GM12878 (cell line): ENCODE results near the gene CACNA1H. TPM values are rescaled to one million over a fixed set of nuclear protein-coding genes. Genes with fewer than 3 reads are reported as not detected.

ENCODE experiments used
- ATAC-seq: fragments of 200-7000 bp; cut with Tn5 transposase; 3 replicates; pipeline ENCODE4 v1.9.1; 2020; ENCODE audit warnings: mild to moderate bottlenecking, moderate library complexity
- BruUV-seq: library from RNA; stranded (reverse); fragments of 400-500 nt; replicated peaks from 2 replicates; lab custom pipeline; 2021; lab: Mats Ljungman, UMichigan
- CTCF ChIA-PET: fragments of 300-600 bp; sonication (Branson Sonifier 250); formaldehyde crosslinking; extraction: SDS; loops from one replicate; lab custom pipeline; 2021; ENCODE audit warnings: inconsistent platforms; lab: Yijun Ruan, JAX
- POLR2A ChIA-PET: fragments of 350-600 bp; formaldehyde crosslinking; extraction: SDS; loops from one replicate; lab custom pipeline; 2021; ENCODE audit warnings: inconsistent platforms; lab: Charles Lee
- RAD21 ChIA-PET: fragments of 300-600 bp; sonication (Branson Sonifier 250); formaldehyde crosslinking; loops from one replicate; lab custom pipeline; 2023; ENCODE audit warnings: antibody characterized with exemption; ENCODE audit not compliant: unreplicated experiment; lab: Charles Lee
- SMC1A ChIA-PET: fragments of 300-600 bp; sonication (Branson Sonifier 250); formaldehyde crosslinking; loops from one replicate; lab custom pipeline; 2023; ENCODE audit not compliant: unreplicated experiment, uncharacterized antibody; lab: Charles Lee
- DNase-seq: peaks from one replicate; pipeline ENCODE4 v3.0.0-alpha.2; 2011; ENCODE audit warnings: low read depth, low spot score
- FAIRE-seq: peaks from 3 replicates; lab custom pipeline; 2011; peaks lifted over from hg19 to GRCh38; lab: Jason Lieb, UNC
- H2AFZ ChIP-seq: 2 replicates; pipeline ENCODE4 v1.6.0; 2011; ENCODE audit warnings: low read depth, low read length, control low read depth; ENCODE audit not compliant: control insufficient read depth
- H3K27ac ChIP-seq: 2 replicates; pipeline ENCODE4 v1.5.1; 2011; ENCODE audit warnings: control low read depth; ENCODE audit not compliant: control insufficient read depth, insufficient read depth
- H3K27me3 ChIP-seq, 2 experiments: replicated peaks in 1 of 2; 2 replicates each; pipeline versions ENCODE4 v1.6.0 to v1.6.1; 2011; ENCODE audit warnings: low read length in 1 of 2; ENCODE audit not compliant: control insufficient read depth in 2 of 2, insufficient read depth in 2 of 2
- H3K36me3 ChIP-seq, 2 experiments: 2 replicates each; pipeline ENCODE4 v1.5.1; 2011; ENCODE audit warnings: low read length in 1 of 2; ENCODE audit not compliant: control insufficient read depth in 2 of 2, insufficient read depth in 2 of 2
- H3K4me1 ChIP-seq: 2 replicates; pipeline ENCODE4 v1.6.1; 2011; ENCODE audit warnings: mild to moderate bottlenecking, low read length, moderate library complexity, mixed read lengths; ENCODE audit not compliant: control insufficient read depth, insufficient read depth
- H3K4me2 ChIP-seq: 2 replicates; pipeline ENCODE4 v1.6.0; 2011; ENCODE audit warnings: control low read depth; ENCODE audit not compliant: control insufficient read depth, insufficient read depth
- H3K4me3 ChIP-seq: fragments of 200-600 bp; sonication (generic); 2 replicates; pipeline ENCODE4 v1.5.1; 2016
- H3K79me2 ChIP-seq: 2 replicates; pipeline ENCODE4 v1.6.0; 2011; ENCODE audit warnings: low read length; ENCODE audit not compliant: control insufficient read depth, insufficient read depth
- H3K9ac ChIP-seq: 2 replicates; pipeline ENCODE4 v1.8.0; 2011; ENCODE audit warnings: low read length, control low read depth, mixed read lengths; ENCODE audit not compliant: control insufficient read depth, insufficient read depth
- H3K9me3 ChIP-seq: replicated peaks from 3 replicates; pipeline ENCODE4 v1.5.1; 2011; ENCODE audit warnings: mild to moderate bottlenecking, low read length; ENCODE audit not compliant: control insufficient read depth, insufficient read depth
- H4K20me1 ChIP-seq: 2 replicates; pipeline ENCODE4 v1.6.0; 2011; ENCODE audit not compliant: control insufficient read depth, insufficient read depth
- CHD1 ChIP-seq: IDR thresholded peaks from 2 replicates; pipeline ENCODE4 v1.6.1; 2012; ENCODE audit warnings: low read depth, low read length, improper control_type of control experiment
- CHD4 ChIP-seq: fragments of 200-600 bp; sonication (generic); IDR thresholded peaks from 2 replicates; pipeline ENCODE4 v1.6.1; 2016; ENCODE audit warnings: mild to moderate bottlenecking
- IKZF2 ChIP-seq, 2 experiments: fragments of 450-650 bp; IDR thresholded peaks; 2 replicates each; pipeline ENCODE4 v1.6.1; 2017; ENCODE audit warnings: mild to moderate bottlenecking in 2 of 2, moderate library complexity in 2 of 2
- KDM1A ChIP-seq: fragments of 200-600 bp; sonication (generic); IDR thresholded peaks from 2 replicates; pipeline ENCODE4 v1.6.1; 2016; ENCODE audit warnings: borderline replicate concordance
- MTA3 ChIP-seq: IDR thresholded peaks from 2 replicates; pipeline ENCODE4 v1.6.1; 2012; ENCODE audit warnings: low read length, inconsistent platforms, borderline replicate concordance
- MYC ChIP-seq: IDR thresholded peaks from 2 replicates; pipeline ENCODE4 v1.6.1; 2011; ENCODE audit warnings: mild to moderate bottlenecking, low read length, moderate library complexity, inconsistent platforms; ENCODE audit not compliant: insufficient read depth, insufficient replicate concordance, insufficient read length, severe bottlenecking
- SIN3A ChIP-seq: IDR thresholded peaks from 2 replicates; pipeline ENCODE4 v1.6.1; 2012; ENCODE audit warnings: low read depth, low read length, improper control_type of control experiment
- TBL1XR1 ChIP-seq: IDR thresholded peaks from 2 replicates; pipeline ENCODE4 v1.6.1; 2012; ENCODE audit warnings: low read depth, low read length, improper control_type of control experiment
- WGBS: methylation state at CpG from one replicate; pipeline ENCODE4 v1.1.6; 2016; ENCODE audit warnings: low lambda C conversion rate; ENCODE audit not compliant: insufficient replicate concordance, insufficient coverage; ENCODE audit errors: missing lambda C conversion rate; 5-methylcytosine and 5-hydroxymethylcytosine counted together
- in situ Hi-C: fragments of 300-500 bp; cut with MboI; formaldehyde crosslinking; loops from 9 replicates; pipeline ENCODE4 v1.14.3; 2018; ENCODE audit warnings: mixed read lengths
- intact Hi-C: fragments of 100-400 bp; cut with micrococcal nuclease; formaldehyde crosslinking; loops from one replicate; pipeline ENCODE4 v1.14.2; 2022; ENCODE audit not compliant: unreplicated experiment
- polyA plus RNA-seq, 11 experiments: library from polyadenylated mRNA; depleted of rRNA in 4 of 11; unstranded in 6 of 11; stranded (reverse) in 5 of 11; fragments of >200 nt; fragmentation: Nextera tagmentation in 4 of 11; fragmentation: Illumina TruSeq in 1 of 11; extraction: Ambion mirVana in 4 of 11; extraction: Trizol in 1 of 11; gene quantifications; 1 replicate in 1 of 11; 2 replicates in 10 of 11; pipeline versions ENCODE4 v1.2.1 to v1.2.3, GENCODE V29; 2011 to 2016; ENCODE audit warnings: inconsistent platforms in 2 of 11, missing spikeins in 2 of 11, low read depth in 1 of 11
- total RNA-seq, 4 experiments: library from RNA; depleted of rRNA in 3 of 4; stranded (reverse); fragments of >200 nt in 3 of 4; fragmentation: Illumina TruSeq in 1 of 4; extraction: Trizol in 1 of 4; gene quantifications; 2 replicates each; pipeline versions ENCODE4 v1.2.1 to v1.2.3, GENCODE V29; 2013 to 2021
- TF ChIP-seq, protein P1 (sequence below): fragments of 150-350 bp; IDR thresholded peaks from 2 replicates; pipeline ENCODE4 v1.6.1; 2016; ENCODE audit warnings: low read depth, low read length
- TF ChIP-seq, protein P2 (sequence below): fragments of 450-650 bp; formaldehyde crosslinking; IDR thresholded peaks from 2 replicates; pipeline ENCODE4 v1.4.0; 2022; ENCODE audit warnings: mild to moderate bottlenecking, moderate library complexity

Gene CACNA1H
- total and polyA plus RNA-seq, 10 of the 15 experiments (the other 5 are each of a cell fraction or from before 2014, with no cell fraction given) = 0.03 to 0.54 TPM; not detected in 8

DNA sequence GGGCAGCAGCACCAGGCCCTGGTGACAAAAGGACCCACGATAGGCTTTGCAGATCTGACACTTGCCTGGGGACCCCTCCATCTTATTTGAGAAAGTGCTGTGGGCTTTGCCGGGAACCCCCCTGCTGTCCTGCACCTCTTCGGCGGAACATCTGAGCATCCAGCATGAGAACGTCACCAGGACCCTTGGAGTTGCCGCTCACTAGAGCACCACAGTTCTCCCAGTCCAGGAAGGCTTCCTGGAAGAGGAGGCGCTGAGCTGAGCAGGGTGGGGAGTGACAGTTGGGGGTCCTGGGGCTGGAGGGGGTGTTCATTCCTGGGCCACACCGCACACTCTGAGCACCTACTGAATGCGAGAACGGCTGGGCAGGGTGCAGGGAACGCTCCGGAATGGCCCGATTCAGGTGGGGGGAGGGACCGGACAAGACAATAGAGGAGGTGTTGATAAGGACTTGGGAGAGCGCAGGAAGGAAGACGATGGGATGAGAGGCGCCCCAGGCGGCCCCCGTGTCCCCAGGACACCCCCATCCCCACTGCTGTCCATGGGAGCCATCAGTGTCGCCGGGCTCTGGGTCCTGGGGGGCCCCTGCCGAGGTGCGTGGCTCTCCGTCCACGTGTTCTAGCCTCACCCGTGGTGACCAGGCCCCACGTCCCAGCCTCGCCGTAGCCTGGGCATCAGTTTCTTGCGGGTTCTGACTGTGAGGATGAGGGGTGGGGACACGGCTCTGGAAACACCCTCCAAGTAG, 24.8 kb upstream of the CACNA1H start:
- in situ Hi-C loops = loop anchor here (10.0 kb wide), 1 partner anchor 63 kb away; no protein-coding TSS in a partner anchor
- ChIA-PET RAD21 (no interaction called here), CTCF (no interaction called here)
- BruUV-seq = no TSS peak
- Histone ChIP-seq H3K4me1 (no peaks in the 10 kb centered on the region), H3K79me2 (no peaks in the 10 kb centered on the region), H3K36me3 (no peaks in the 10 kb centered on the region), H4K20me1 (no peaks in the 10 kb centered on the region), H2AFZ (no peak overlapping the region)
- 61% methylated on average over 25 of the region's 31 CpGs for WGBS
- no peak for FAIRE-seq
- ATAC-seq = no peak
- intact Hi-C loops = no loop called here
- TF ChIP-seq KDM1A (no peak), MTA3 (no peak), CHD1 (no peak), MYC (no peak), SIN3A (no peak), TBL1XR1 (no peak), CHD4 (no peak), IKZF2 (IDR thresholded peaks at IDR 0.05) (no peak)
- TF ChIP-seq, protein P1, sequence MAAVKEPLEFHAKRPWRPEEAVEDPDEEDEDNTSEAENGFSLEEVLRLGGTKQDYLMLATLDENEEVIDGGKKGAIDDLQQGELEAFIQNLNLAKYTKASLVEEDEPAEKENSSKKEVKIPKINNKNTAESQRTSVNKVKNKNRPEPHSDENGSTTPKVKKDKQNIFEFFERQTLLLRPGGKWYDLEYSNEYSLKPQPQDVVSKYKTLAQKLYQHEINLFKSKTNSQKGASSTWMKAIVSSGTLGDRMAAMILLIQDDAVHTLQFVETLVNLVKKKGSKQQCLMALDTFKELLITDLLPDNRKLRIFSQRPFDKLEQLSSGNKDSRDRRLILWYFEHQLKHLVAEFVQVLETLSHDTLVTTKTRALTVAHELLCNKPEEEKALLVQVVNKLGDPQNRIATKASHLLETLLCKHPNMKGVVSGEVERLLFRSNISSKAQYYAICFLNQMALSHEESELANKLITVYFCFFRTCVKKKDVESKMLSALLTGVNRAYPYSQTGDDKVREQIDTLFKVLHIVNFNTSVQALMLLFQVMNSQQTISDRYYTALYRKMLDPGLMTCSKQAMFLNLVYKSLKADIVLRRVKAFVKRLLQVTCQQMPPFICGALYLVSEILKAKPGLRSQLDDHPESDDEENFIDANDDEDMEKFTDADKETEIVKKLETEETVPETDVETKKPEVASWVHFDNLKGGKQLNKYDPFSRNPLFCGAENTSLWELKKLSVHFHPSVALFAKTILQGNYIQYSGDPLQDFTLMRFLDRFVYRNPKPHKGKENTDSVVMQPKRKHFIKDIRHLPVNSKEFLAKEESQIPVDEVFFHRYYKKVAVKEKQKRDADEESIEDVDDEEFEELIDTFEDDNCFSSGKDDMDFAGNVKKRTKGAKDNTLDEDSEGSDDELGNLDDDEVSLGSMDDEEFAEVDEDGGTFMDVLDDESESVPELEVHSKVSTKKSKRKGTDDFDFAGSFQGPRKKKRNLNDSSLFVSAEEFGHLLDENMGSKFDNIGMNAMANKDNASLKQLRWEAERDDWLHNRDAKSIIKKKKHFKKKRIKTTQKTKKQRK = no peak
- TF ChIP-seq, protein P2, sequence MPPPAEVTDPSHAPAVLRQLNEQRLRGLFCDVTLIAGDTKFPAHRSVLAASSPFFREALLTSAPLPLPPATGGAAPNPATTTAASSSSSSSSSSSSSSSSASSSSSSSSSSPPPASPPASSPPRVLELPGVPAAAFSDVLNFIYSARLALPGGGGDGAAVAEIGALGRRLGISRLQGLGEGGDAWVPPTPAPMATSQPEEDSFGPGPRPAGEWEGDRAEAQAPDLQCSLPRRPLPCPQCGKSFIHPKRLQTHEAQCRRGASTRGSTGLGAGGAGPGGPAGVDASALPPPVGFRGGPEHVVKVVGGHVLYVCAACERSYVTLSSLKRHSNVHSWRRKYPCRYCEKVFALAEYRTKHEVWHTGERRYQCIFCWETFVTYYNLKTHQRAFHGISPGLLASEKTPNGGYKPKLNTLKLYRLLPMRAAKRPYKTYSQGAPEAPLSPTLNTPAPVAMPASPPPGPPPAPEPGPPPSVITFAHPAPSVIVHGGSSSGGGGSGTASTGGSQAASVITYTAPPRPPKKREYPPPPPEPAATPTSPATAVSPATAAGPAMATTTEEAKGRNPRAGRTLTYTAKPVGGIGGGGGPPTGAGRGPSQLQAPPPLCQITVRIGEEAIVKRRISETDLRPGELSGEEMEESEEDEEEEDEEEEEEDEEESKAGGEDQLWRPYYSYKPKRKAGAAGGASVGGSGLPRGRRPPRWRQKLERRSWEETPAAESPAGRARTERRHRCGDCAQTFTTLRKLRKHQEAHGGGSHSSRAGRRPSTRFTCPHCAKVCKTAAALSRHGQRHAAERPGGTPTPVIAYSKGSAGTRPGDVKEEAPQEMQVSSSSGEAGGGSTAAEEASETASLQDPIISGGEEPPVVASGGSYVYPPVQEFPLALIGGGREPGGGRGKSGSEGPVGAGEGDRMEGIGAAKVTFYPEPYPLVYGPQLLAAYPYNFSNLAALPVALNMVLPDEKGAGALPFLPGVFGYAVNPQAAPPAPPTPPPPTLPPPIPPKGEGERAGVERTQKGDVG (CRISPR knock-in tag) = no peak
- TF ChIP-seq, all 136 proteins: peak for 0
- ChIA-PET POLR2A (no interaction called here), SMC1A (no interaction called here)
- Histone ChIP-seq H3K4me3 (no peak overlapping the region), H3K9me3 (no peaks in the 10 kb centered on the region), H3K4me2 (no peak overlapping the region), H3K27me3 (no peaks in the 10 kb centered on the region), H3K27ac (no peak overlapping the region), H3K9ac (no peak overlapping the region)
- no peak for DNase-seq
